Activated CD4-positive, alpha-beta T cell treated with anti-CD3 and anti-CD28 coated beads, Interleukin-2, amount 10 ng/mL, durations not matched to agents 7 days and 5 days (primary cell): Measurements from ENCODE around the gene SPECC1. TPM values are rescaled to one million over a fixed set of nuclear protein-coding genes. Genes with fewer than 3 reads are reported as not detected.
"Not testable (repeated sequence)": the region's sequence is repeated elsewhere in the genome, so short reads cannot be mapped to it uniquely, and the experiment has no call there.

Source experiments
- CTCF ChIA-PET: fragments of 350-600 bp; sonication (Branson Sonifier 250); formaldehyde crosslinking; loops from one replicate; lab custom pipeline; 2021; ENCODE audit warnings: antibody characterized with exemption; lab: Charles Lee
- POLR2A ChIA-PET: fragments of 350-600 bp; sonication (Branson Sonifier 250); formaldehyde crosslinking; loops from one replicate; lab custom pipeline; 2021; ENCODE audit warnings: antibody characterized with exemption; lab: Charles Lee
- DNase-seq: peaks from one replicate; pipeline ENCODE4 v3.0.0-alpha.2; 2020
- H3K27ac Mint-ChIP-seq: one replicate; pipeline ENCODE4 v1.8.0; 2021; ENCODE audit warnings: mild to moderate bottlenecking, moderate library complexity, mixed read lengths
- H3K27me3 Mint-ChIP-seq: one replicate; pipeline ENCODE4 v1.8.0; 2021; ENCODE audit warnings: mixed read lengths
- H3K36me3 Mint-ChIP-seq: one replicate; pipeline ENCODE4 v1.8.0; 2021; ENCODE audit warnings: low read depth, mixed read lengths
- H3K4me1 Mint-ChIP-seq: one replicate; pipeline ENCODE4 v1.8.0; 2021; ENCODE audit warnings: mixed read lengths
- H3K4me3 Mint-ChIP-seq: one replicate; pipeline ENCODE4 v1.8.0; 2021; ENCODE audit warnings: mild to moderate bottlenecking, moderate library complexity, mixed read lengths
- H3K9me3 Mint-ChIP-seq: one replicate; pipeline ENCODE4 v1.8.0; 2021; ENCODE audit warnings: mixed read lengths
- total RNA-seq, 2 experiments: library from RNA; stranded (reverse); gene quantifications; one replicate each; pipeline ENCODE4 v1.2.3, GENCODE V29; 2021

The SPECC1 gene
- total RNA-seq, 2 experiments from 2014 or later: 3.7 to 4.9 TPM

- ChIA-PET CTCF (no interaction called here), POLR2A (no interaction called here)
- no peaks in the 10 kb centered on the region for H3K36me3 Mint-ChIP-seq
- H3K27ac Mint-ChIP-seq: no peak overlapping the region
- no peak overlapping the region for H3K4me3 Mint-ChIP-seq
- peaks cover 1% of the 10 kb centered on the region for H3K27me3 Mint-ChIP-seq
- H3K4me1 Mint-ChIP-seq: no peaks in the 10 kb centered on the region
- H3K9me3 Mint-ChIP-seq: peaks cover 2% of the 10 kb centered on the region
- DNase-seq: no peak
These were observed 180.8 kb downstream of the SPECC1 start for GRCh38 chr17:20189979-20190378.

DNA sequence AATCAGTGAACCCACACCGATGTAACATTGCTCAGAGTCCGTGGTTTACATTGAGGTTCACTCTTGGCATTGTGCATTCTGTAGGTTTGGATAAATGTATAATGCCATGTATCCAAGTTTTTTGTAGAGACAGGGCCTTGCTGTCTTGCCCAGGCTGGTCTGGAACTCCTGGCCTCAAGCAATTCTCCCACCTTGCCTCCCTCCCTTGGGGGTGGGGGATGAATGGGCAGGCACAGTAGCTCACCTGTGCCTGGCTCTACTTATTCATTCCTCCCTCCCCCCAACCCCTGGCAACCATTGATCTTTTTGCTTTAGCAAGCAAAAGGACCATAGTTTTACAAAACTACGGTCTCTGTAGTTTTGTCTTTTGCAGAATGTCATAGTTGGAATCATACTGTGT, 181.4 kb downstream of the SPECC1 start:
- no peaks in the 10 kb centered on the region for H3K4me1 Mint-ChIP-seq
- no peaks in the 10 kb centered on the region for H3K36me3 Mint-ChIP-seq
- POLR2A ChIA-PET: no interaction called here
- H3K4me3 Mint-ChIP-seq: no peak overlapping the region
- DNase-seq: no peak
- H3K9me3 Mint-ChIP-seq: peaks cover 3% of the 10 kb centered on the region
- peaks cover 1% of the 10 kb centered on the region for H3K27me3 Mint-ChIP-seq
- no peak overlapping the region for H3K27ac Mint-ChIP-seq
- CTCF ChIA-PET: no interaction called here

DNA sequence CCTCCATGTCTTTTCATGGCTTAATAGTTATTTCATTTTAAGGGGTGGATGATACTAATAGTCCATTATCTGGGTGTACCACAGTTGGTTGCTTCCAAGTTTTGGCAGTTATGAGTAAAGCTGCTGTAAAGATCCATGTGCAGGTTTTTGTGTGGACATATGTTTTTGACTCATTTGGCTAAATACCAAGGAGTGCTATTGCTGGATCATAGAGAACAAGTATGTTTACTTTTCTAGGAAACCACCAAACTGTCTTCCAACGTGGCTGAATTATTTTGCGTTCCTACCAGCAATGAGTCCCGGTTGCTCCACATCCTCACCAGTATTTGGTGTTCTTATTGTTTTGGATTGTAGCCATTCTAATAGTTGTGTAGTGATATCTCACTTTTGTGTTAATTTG, 181.9 kb downstream of the SPECC1 start:
- ChIA-PET CTCF (no interaction called here), POLR2A (no interaction called here)
- no peak for DNase-seq
- peaks cover 6% of the 10 kb centered on the region for H3K9me3 Mint-ChIP-seq
- H3K27ac Mint-ChIP-seq: no peak overlapping the region
- peaks cover 1% of the 10 kb centered on the region for H3K27me3 Mint-ChIP-seq
- H3K4me3 Mint-ChIP-seq: no peak overlapping the region
- no peaks in the 10 kb centered on the region for H3K36me3 Mint-ChIP-seq
- H3K4me1 Mint-ChIP-seq: no peaks in the 10 kb centered on the region

- H3K4me3 Mint-ChIP-seq, H3K36me3 Mint-ChIP-seq, POLR2A ChIA-PET, CTCF ChIA-PET, H3K27ac Mint-ChIP-seq, H3K9me3 Mint-ChIP-seq, H3K4me1 Mint-ChIP-seq, DNase-seq, H3K27me3 Mint-ChIP-seq: not testable (repeated sequence)
These were observed 187.1 kb downstream of the SPECC1 start for GRCh38 chr17:20196286-20196685.

DNA sequence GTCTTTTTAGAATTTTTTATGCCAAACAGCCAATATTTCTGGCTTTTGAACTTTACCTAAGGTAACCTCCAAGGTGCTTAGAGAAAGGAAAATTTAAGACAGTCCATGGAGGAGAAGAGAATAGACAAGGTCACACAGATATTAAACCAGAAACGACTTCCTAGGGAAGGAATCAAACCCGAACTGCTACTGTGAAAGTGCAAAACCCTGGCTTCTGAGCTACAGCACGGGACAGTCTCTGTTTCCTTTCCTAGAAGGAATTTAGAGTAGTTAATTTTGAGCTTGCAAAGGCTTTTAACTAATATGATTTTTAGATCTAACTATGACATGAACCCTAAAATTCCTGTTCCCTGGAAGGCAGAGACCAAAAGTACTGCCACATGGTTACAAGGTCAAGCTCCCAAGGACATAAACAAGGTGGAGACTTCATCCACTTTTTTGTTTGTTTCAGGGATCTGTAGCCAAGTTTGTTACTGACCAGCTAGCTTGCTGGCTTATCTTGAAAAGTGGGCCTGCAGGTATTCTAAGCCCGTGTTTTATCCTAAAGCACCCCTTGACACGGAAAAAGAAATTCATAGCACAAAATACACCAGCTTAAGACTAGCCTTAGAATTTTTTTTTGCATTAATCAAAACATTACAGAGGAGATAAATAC, 188.2 kb downstream of the SPECC1 start:
- H3K4me1 Mint-ChIP-seq: no peaks in the 10 kb centered on the region
- H3K27me3 Mint-ChIP-seq: no peaks in the 10 kb centered on the region
- POLR2A ChIA-PET: no interaction called here
- peaks cover 9% of the 10 kb centered on the region for H3K9me3 Mint-ChIP-seq
- CTCF ChIA-PET: no interaction called here
- no peak for DNase-seq
- no peaks in the 10 kb centered on the region for H3K36me3 Mint-ChIP-seq
- H3K4me3 Mint-ChIP-seq: no peak overlapping the region
- no peak overlapping the region for H3K27ac Mint-ChIP-seq

DNA sequence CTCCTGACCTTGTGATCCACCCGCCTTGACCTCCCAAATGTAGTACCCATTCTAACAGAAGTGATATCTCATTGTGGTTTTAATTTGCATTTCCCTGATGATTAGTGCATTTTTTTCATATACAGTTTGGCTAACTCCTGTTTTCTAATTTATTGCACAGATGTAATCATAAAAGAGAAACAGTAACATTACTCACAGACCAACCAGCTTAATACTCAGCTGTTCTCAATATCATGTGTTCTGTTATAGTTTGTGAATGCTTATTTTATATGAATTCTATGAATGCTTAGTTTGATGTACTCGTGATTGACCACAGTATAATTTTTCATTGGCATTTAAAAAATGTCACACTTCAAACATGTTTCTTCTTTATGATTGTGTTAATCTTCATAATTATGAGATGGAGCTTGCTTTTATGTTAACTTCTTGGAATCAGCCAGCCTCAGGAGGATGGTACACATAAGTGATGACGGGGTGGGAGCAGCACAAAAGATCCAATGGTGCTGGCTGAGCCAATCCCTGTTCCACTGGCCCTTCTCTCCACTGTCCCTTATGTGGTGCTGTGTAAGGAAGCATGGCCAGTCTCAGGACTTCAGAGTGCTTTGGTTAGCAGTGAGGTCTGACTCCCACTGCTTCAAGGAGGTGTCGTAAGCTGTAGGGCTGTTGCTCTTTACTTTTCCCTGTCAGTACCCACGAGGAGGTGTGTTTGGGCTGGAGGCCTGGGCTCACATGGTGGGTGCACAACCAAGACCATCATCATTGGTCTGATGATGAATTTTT, 191.0 kb downstream of the SPECC1 start:
- Mint-ChIP-seq H3K36me3 (no peaks in the 10 kb centered on the region), H3K27me3 (no peaks in the 10 kb centered on the region), H3K27ac (no peak overlapping the region), H3K4me1 (no peaks in the 10 kb centered on the region), H3K4me3 (no peak overlapping the region), H3K9me3 (peaks cover 6% of the 10 kb centered on the region)
- ChIA-PET POLR2A (no interaction called here), CTCF (no interaction called here)
- no peak for DNase-seq

GRCh38 chr17:20200865-20201458, 191.8 kb downstream of the SPECC1 start:
- H3K27ac Mint-ChIP-seq: no peak overlapping the region
- POLR2A ChIA-PET: no interaction called here
- H3K4me1 Mint-ChIP-seq: peaks cover 2% of the 10 kb centered on the region
- CTCF ChIA-PET: no interaction called here
- H3K36me3 Mint-ChIP-seq: no peaks in the 10 kb centered on the region
- H3K9me3 Mint-ChIP-seq: peaks cover 5% of the 10 kb centered on the region
- no peak for DNase-seq
- H3K27me3 Mint-ChIP-seq: no peaks in the 10 kb centered on the region
- no peak overlapping the region for H3K4me3 Mint-ChIP-seq

GRCh38 chr17:20202141-20202621, 193.0 kb downstream of the SPECC1 start:
- H3K27me3 Mint-ChIP-seq: no peaks in the 10 kb centered on the region
- DNase-seq: no peak
- ChIA-PET POLR2A (no interaction called here), CTCF (no interaction called here)
- H3K27ac Mint-ChIP-seq: no peak overlapping the region
- no peaks in the 10 kb centered on the region for H3K9me3 Mint-ChIP-seq
- H3K4me3 Mint-ChIP-seq: no peak overlapping the region
- peaks cover 5% of the 10 kb centered on the region for H3K4me1 Mint-ChIP-seq
- H3K36me3 Mint-ChIP-seq: no peaks in the 10 kb centered on the region

- Mint-ChIP-seq H3K36me3 (no peaks in the 10 kb centered on the region), H3K27ac (no peak overlapping the region), H3K27me3 (no peaks in the 10 kb centered on the region), H3K9me3 (no peaks in the 10 kb centered on the region), H3K4me3 (no peak overlapping the region), H3K4me1 (peaks cover 5% of the 10 kb centered on the region)
- ChIA-PET POLR2A (no interaction called here), CTCF (no interaction called here)
- no peak for DNase-seq
These were observed 193.9 kb downstream of the SPECC1 start for GRCh38 chr17:20203018-20203417.

- ChIA-PET CTCF (no interaction called here), POLR2A (no interaction called here)
- Mint-ChIP-seq H3K4me1 (peaks cover 5% of the 10 kb centered on the region), H3K27ac (no peak overlapping the region), H3K9me3 (no peaks in the 10 kb centered on the region), H3K36me3 (no peaks in the 10 kb centered on the region), H3K27me3 (no peaks in the 10 kb centered on the region), H3K4me3 (no peak overlapping the region)
- no peak for DNase-seq
These were observed 194.7 kb downstream of the SPECC1 start for GRCh38 chr17:20203761-20204263.

- Mint-ChIP-seq H3K27ac (no peak overlapping the region), H3K4me1 (peaks cover 5% of the 10 kb centered on the region), H3K27me3 (no peaks in the 10 kb centered on the region), H3K36me3 (no peaks in the 10 kb centered on the region), H3K9me3 (no peaks in the 10 kb centered on the region), H3K4me3 (no peak overlapping the region)
- ChIA-PET POLR2A (no interaction called here), CTCF (interaction anchor here (0.8 kb wide), 1 partner anchor 21 kb away, joined by 5 read pairs; no protein-coding TSS in a partner anchor)
- no peak for DNase-seq
These were observed 196.4 kb downstream of the SPECC1 start for GRCh38 chr17:20205609-20206008.

- Mint-ChIP-seq H3K4me3 (no peak overlapping the region), H3K27ac (no peak overlapping the region), H3K4me1 (peaks cover 5% of the 10 kb centered on the region), H3K36me3 (no peaks in the 10 kb centered on the region), H3K9me3 (no peaks in the 10 kb centered on the region), H3K27me3 (no peaks in the 10 kb centered on the region)
- ChIA-PET CTCF (interaction anchor here (0.8 kb wide), 1 partner anchor 21 kb away, joined by 5 read pairs; no protein-coding TSS in a partner anchor), POLR2A (no interaction called here)
- no peak for DNase-seq
These were observed 196.9 kb downstream of the SPECC1 start for GRCh38 chr17:20206068-20206467.

- H3K4me1 Mint-ChIP-seq: peaks cover 5% of the 10 kb centered on the region
- CTCF ChIA-PET: no interaction called here
- POLR2A ChIA-PET: no interaction called here
These were observed 197.4 kb downstream of the SPECC1 start for GRCh38 chr17:20206591-20206990.

More at GRCh38 chr17:20206591-20206990, 197.4 kb downstream of the SPECC1 start:
- Mint-ChIP-seq H3K4me3 (no peak overlapping the region), H3K36me3 (no peaks in the 10 kb centered on the region), H3K9me3 (no peaks in the 10 kb centered on the region), H3K27me3 (no peaks in the 10 kb centered on the region), H3K27ac (no peak overlapping the region)
- no peak for DNase-seq
